Pancreas (tissue), 10 donors: ENCODE data around the gene RHBDD1. TPM values are rescaled to one million over a fixed set of nuclear protein-coding genes. Genes with fewer than 3 reads are reported as not detected.

ENCODE experiments used
- ATAC-seq, 4 donors: fragments of 200-7000 bp; cut with Tn5 transposase; one replicate each; pipeline versions ENCODE4 v1.8.0 to v1.9.1; 2020; ENCODE audit warnings: mild to moderate bottlenecking in 4 of 4, moderate library complexity in 4 of 4
- DNase-seq, 6 donors: peaks; one replicate each; pipeline ENCODE4 v3.0.0-alpha.2; 2020
- FAIRE-seq: peaks from 2 replicates; lab custom pipeline; 2012; peaks lifted over from hg19 to GRCh38; lab: Jason Lieb, UNC
- H3K27ac ChIP-seq, 4 donors: fragments of 200-600 bp; sonication (generic); 1 replicate in 3 of 4; 2 replicates in 1 of 4; pipeline versions ENCODE4 v1.5.0 to v1.8.0; 2020
- H3K27me3 ChIP-seq, 4 donors: fragments of 200-600 bp; one replicate each; pipeline ENCODE4 v1.8.0; 2021
- H3K36me3 ChIP-seq, 3 donors: fragments of 200-600 bp; sonication (generic) in 1 of 3; one replicate each; pipeline versions ENCODE4 v1.5.0 to v1.8.0; 2020 to 2021
- H3K4me1 ChIP-seq, 3 donors: fragments of 200-600 bp; one replicate each; pipeline ENCODE4 v1.8.0; 2021
- H3K4me3 ChIP-seq, 4 donors: fragments of 200-600 bp; sonication (generic) in 2 of 4; one replicate each; pipeline versions ENCODE4 v1.5.0 to v1.8.0; 2020 to 2021
- H3K9me3 ChIP-seq, 4 donors: fragments of 200-600 bp; one replicate each; pipeline ENCODE4 v1.8.0; 2021
- CTCF ChIP-seq, 4 donors: fragments of 200-600 bp; sonication (generic) in 3 of 4; IDR thresholded peaks; one replicate each; pipeline versions ENCODE4 v1.5.0 to v1.8.0; 2021; ENCODE audit warnings: antibody characterized with exemption in 4 of 4
- WGBS, 2 donors: extraction: QIAGEN DNeasy Blood & Tissue Kit; methylation state at CpG; one replicate each; pipeline ENCODE4 v1.1.7; 2013; 5-methylcytosine and 5-hydroxymethylcytosine counted together
- intact Hi-C, 3 donors: fragments of 100-400 bp; cut with DNase I; formaldehyde crosslinking; loops; one replicate each; pipeline versions ENCODE4 v1.11.1 to v1.14.2; 2022
- polyA plus RNA-seq, 2 donors: library from polyadenylated mRNA; stranded (reverse); fragments of 200-250 nt; gene quantifications; one replicate each; pipeline ENCODE4 v1.2.3, GENCODE V29; 2013
- total RNA-seq, 6 donors: library from RNA; stranded (reverse); fragmentation: NEBNext Ultra II Directional in 4 of 6; extraction: Animal tissue kit (Norgen Biotek cat#: 25700) in 4 of 6; gene quantifications; one replicate each; pipeline versions ENCODE4 v1.2.1 to v1.2.4, GENCODE V29; 2021 to 2023
- donor health status: healthy with polysubstance abuse.
- donor health status: DM: no; HTN: no; CAD: no; lungs with moderate emphysema.
- donor health status: DM: no; HTN: no; CAD: no.
- donor health status: control.
- donor health status: control.
- donor health status: Bipolar disorder and iron deficiency.
- donor health status: DM: yes; HTN: yes; CAD: no.
- donor health status: DM: no; HTN: no; CAD: no.
- donor health status: DM: no; HTN: no; CAD: no.
- donor health status: DM: yes; HTN: yes; CAD: no.

The RHBDD1 gene
- total and polyA plus RNA-seq, 8 donors = 3.5 to 28.9 (median 20.1) TPM

DNA sequence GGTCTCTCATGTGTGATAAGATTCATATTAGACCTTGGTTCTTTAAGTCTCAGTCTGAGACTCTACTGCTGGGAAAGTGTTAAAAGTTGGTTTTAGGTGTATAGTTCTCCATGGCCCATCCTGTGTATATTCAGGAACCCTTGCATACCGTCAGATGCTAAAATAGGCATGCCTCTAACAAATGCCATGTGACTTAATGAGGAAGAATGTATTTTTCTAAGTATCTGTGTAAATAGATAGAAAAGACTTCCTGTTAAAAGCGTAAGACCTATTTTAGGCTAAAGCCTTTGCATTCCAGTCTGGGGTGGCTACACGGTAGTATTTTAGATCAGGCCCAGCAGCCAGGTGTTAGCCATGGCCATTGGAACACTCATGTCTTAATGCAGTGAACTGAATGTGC lies 73.3 kb downstream of the RHBDD1 start:
- TF ChIP-seq CTCF (IDR thresholded peaks at IDR 0.05) = no peak
- Histone ChIP-seq H3K9me3 (no peaks in the 10 kb centered on the region), H3K36me3 (no peaks in the 10 kb centered on the region), H3K4me1 (no peaks in the 10 kb centered on the region), H3K4me3 (no peak overlapping the region), H3K27ac (no peak overlapping the region), H3K27me3 (no peaks in the 10 kb centered on the region)
- FAIRE-seq = no peak
- 91 to 93% methylated on average over 3 of the region's 3 CpGs for WGBS, 2 donors
- intact Hi-C loops = no loop called here
- ATAC-seq = no peak
- DNase-seq = no peak

DNA sequence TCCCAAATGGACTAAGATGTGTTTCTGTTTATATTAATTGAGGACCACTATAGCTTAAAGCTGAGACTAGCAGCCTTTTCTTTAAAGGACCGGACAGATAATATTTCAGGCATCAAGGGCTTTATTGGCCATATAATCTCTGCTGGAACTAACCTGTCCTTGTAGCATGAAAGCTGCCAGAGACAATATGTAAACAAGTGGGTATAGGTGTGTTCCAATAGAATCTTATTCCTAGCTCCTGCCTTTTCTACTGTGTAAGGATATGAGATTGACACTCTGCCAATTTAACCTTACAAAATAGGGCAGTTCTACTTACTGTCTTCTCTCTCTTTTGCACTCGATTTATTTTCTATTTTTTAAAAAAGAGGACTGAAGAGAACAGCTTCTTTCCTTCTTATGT lies 74.0 kb downstream of the RHBDD1 start:
- no peak for TF ChIP-seq CTCF (IDR thresholded peaks at IDR 0.05)
- 68 to 78% methylated on average over 2 of the region's 2 CpGs for WGBS, 2 donors
- intact Hi-C loops = no loop called here
- no peak overlapping the region for H3K4me3 ChIP-seq
- FAIRE-seq (no peak), ATAC-seq (no peak), DNase-seq (no peak)
- H3K27me3 ChIP-seq = no peaks in the 10 kb centered on the region
- H3K36me3 ChIP-seq = no peaks in the 10 kb centered on the region
- H3K9me3 ChIP-seq = no peaks in the 10 kb centered on the region
- no peaks in the 10 kb centered on the region for H3K4me1 ChIP-seq
- H3K27ac ChIP-seq = no peak overlapping the region

DNA sequence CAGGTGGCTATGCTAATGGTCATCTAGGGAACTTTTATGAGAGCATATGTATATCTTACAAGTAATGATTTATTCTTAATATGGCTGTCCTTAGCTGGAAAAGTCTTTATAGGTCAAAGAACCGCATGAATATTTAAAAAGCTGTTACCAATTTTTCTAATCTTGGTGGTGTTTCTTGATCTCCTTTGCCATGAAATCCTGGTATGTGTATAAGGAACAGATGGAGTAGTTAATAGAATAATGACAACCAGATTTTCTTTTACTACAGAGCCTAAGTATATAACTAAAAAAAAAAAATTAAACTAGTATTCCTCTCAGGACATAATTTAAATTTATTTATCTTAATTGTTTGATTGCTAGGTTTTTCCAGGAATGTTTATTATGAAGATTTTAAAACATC lies 74.5 kb downstream of the RHBDD1 start:
- H3K27me3 ChIP-seq = no peaks in the 10 kb centered on the region
- H3K27ac ChIP-seq = no peak overlapping the region
- TF ChIP-seq CTCF (IDR thresholded peaks at IDR 0.05) = no peak
- 0 to 95% methylated on average over 1 of the region's 1 CpG for WGBS, 2 donors
- no peak for FAIRE-seq
- no peak overlapping the region for H3K4me3 ChIP-seq
- no peak for ATAC-seq
- H3K4me1 ChIP-seq = no peaks in the 10 kb centered on the region
- intact Hi-C loops = no loop called here
- no peaks in the 10 kb centered on the region for H3K9me3 ChIP-seq
- H3K36me3 ChIP-seq = no peaks in the 10 kb centered on the region
- no peak for DNase-seq

GRCh38 chr2:226911932-226912331 lies 76.1 kb downstream of the RHBDD1 start:
- no peaks in the 10 kb centered on the region for H3K36me3 ChIP-seq
- intact Hi-C loops = no loop called here
- no peaks in the 10 kb centered on the region for H3K4me1 ChIP-seq
- ATAC-seq (no peak), DNase-seq (no peak), FAIRE-seq (no peak)
- no peak for TF ChIP-seq CTCF (IDR thresholded peaks at IDR 0.05)
- no peaks in the 10 kb centered on the region for H3K9me3 ChIP-seq
- no peaks in the 10 kb centered on the region for H3K27me3 ChIP-seq
- H3K4me3 ChIP-seq = no peak overlapping the region
- WGBS, 2 donors = 97% methylated on average over 3 of the region's 3 CpGs
- H3K27ac ChIP-seq = no peak overlapping the region

DNA sequence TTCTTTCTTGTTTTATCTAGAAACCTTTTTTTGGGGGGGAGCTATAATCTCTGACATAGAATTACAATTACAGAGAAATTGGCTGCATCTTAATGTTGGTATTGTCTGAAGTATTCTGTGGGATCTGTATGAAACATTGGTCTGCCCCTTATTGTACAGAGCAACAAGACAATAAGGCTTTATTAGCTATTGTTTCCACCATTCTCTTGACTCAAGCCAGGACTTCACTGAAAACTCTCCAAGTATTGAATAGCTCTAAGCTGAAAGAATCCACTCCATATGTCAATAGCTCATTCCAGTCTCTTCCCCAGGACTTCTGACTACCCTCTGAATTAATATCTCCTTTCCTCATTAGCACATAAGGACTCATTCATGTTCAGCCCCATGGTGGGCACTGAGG lies 77.8 kb downstream of the RHBDD1 start:
- ATAC-seq (no peak), DNase-seq (no peak), FAIRE-seq (no peak)
- Histone ChIP-seq H3K36me3 (no peaks in the 10 kb centered on the region), H3K27ac (no peak overlapping the region), H3K4me3 (no peak overlapping the region), H3K27me3 (no peaks in the 10 kb centered on the region), H3K4me1 (no peaks in the 10 kb centered on the region), H3K9me3 (no peaks in the 10 kb centered on the region)
- intact Hi-C loops = no loop called here
- TF ChIP-seq CTCF (IDR thresholded peaks at IDR 0.05) = no peak
